CD4-positive, CD25-positive, alpha-beta regulatory T cell (primary cell): ENCODE measurements around the gene PPP1R13B. TPM values are rescaled to one million over a fixed set of nuclear protein-coding genes. Genes with fewer than 3 reads are reported as not detected.

Source experiments
- ATAC-seq, 2 donors: fragments of 150-1000 bp; cut with Tn5 transposase; one replicate each; pipeline ENCODE4 v1.10.0; 2021; ENCODE audit warnings: low read depth in 2 of 2, moderate number of reproducible peaks in 2 of 2, moderate library complexity in 1 of 2
- DNase-seq, 3 donors: peaks; one replicate each; pipeline versions ENCODE4 v3.0.0 to v3.0.0-alpha.2; 2012 to 2022; ENCODE audit warnings: mixed read lengths in 1 of 3
- H3K27ac ChIP-seq: one replicate; pipeline ENCODE4 v1.7.0; 2013; ENCODE audit warnings: mild to moderate bottlenecking, low read length; ENCODE audit not compliant: insufficient read depth, poor library complexity, severe bottlenecking
- H3K27me3 ChIP-seq: one replicate; pipeline ENCODE4 v1.7.0; 2013; ENCODE audit warnings: low read length; ENCODE audit not compliant: control insufficient read depth, insufficient read depth
- H3K36me3 ChIP-seq: one replicate; pipeline ENCODE4 v1.7.0; 2013; ENCODE audit warnings: mild to moderate bottlenecking, low read length, moderate library complexity; ENCODE audit not compliant: control insufficient read depth, insufficient read depth
- H3K4me1 ChIP-seq: 2 replicates; pipeline ENCODE4 v1.7.0; 2013; ENCODE audit warnings: mild to moderate bottlenecking, low read length; ENCODE audit not compliant: insufficient read depth, control insufficient read depth, poor library complexity, severe bottlenecking
- H3K4me3 ChIP-seq: one replicate; pipeline ENCODE4 v1.7.0; 2013; ENCODE audit warnings: low read depth, mild to moderate bottlenecking, low read length, moderate library complexity
- H3K9me3 ChIP-seq, 2 experiments: 1 replicate in 1 of 2; 2 replicates in 1 of 2; pipeline ENCODE4 v1.7.0; 2013; ENCODE audit warnings: low read length in 2 of 2, mild to moderate bottlenecking in 1 of 2, moderate library complexity in 1 of 2; ENCODE audit not compliant: control insufficient read depth in 2 of 2
- H3K27ac Mint-ChIP-seq, 3 donors: one replicate each; pipeline ENCODE4 v1.8.0; 2020 to 2022; ENCODE audit warnings: mild to moderate bottlenecking in 3 of 3, mixed read lengths in 3 of 3, moderate library complexity in 2 of 3
- H3K27me3 Mint-ChIP-seq: one replicate; pipeline ENCODE4 v1.8.0; 2022; ENCODE audit warnings: mild to moderate bottlenecking, mixed read lengths
- H3K36me3 Mint-ChIP-seq: one replicate; pipeline ENCODE4 v1.8.0; 2020; ENCODE audit warnings: mixed read lengths
- H3K4me1 Mint-ChIP-seq, 4 donors: one replicate each; pipeline ENCODE4 v1.8.0; 2020 to 2022; ENCODE audit warnings: mixed read lengths in 4 of 4, mild to moderate bottlenecking in 1 of 4
- H3K4me3 Mint-ChIP-seq, 4 donors: one replicate each; pipeline ENCODE4 v1.8.0; 2020 to 2022; ENCODE audit warnings: mild to moderate bottlenecking in 4 of 4, mixed read lengths in 4 of 4, moderate library complexity in 3 of 4
- H3K9me3 Mint-ChIP-seq, 7 donors: one replicate each; pipeline ENCODE4 v1.8.0; 2020 to 2022; ENCODE audit warnings: mixed read lengths in 7 of 7, mild to moderate bottlenecking in 3 of 7, moderate library complexity in 2 of 7
- polyA plus RNA-seq, 4 donors: library from polyadenylated mRNA; unstranded; fragments of 300-500 nt; fragmentation: Illumina TruSeq; gene quantifications; one replicate each; pipeline ENCODE4 v1.2.3, GENCODE V29; 2021
- total RNA-seq: library from RNA; stranded (reverse); gene quantifications from one replicate; pipeline ENCODE4 v1.2.3, GENCODE V29; 2022

Gene PPP1R13B
- total and polyA plus RNA-seq, 5 donors from 2014 or later: 1.5 to 21.5 (median 3.0) TPM

GRCh38 chr14:103735439-103735814 is 111.9 kb downstream of the PPP1R13B start:
- no peaks in the 10 kb centered on the region for H3K27me3 Mint-ChIP-seq
- ATAC-seq (no peak), DNase-seq (no peak)
- H3K4me1 ChIP-seq: no peaks in the 10 kb centered on the region
- H3K27me3 ChIP-seq: no peaks in the 10 kb centered on the region
- peak overlapping the region in 1 of 3 donors; percentile 15 for H3K27ac Mint-ChIP-seq
- H3K9me3 ChIP-seq: no peaks in the 10 kb centered on the region
- no peaks in the 10 kb centered on the region for H3K9me3 Mint-ChIP-seq
- H3K4me3 Mint-ChIP-seq: no peak overlapping the region
- no peak overlapping the region for H3K27ac ChIP-seq
- H3K4me1 Mint-ChIP-seq: no peaks in the 10 kb centered on the region
- peaks cover 26% of the 10 kb centered on the region for H3K36me3 Mint-ChIP-seq
- peaks cover 26% of the 10 kb centered on the region for H3K36me3 ChIP-seq
- no peak overlapping the region for H3K4me3 ChIP-seq

GRCh38 chr14:103735022-103735421 is 112.4 kb downstream of the PPP1R13B start:
- Mint-ChIP-seq H3K9me3 (no peaks in the 10 kb centered on the region), H3K27me3 (no peaks in the 10 kb centered on the region), H3K4me1 (no peaks in the 10 kb centered on the region), H3K27ac (peak overlapping the region in 2 of 3 donors; percentile 15 to 33), H3K36me3 (peaks cover 24% of the 10 kb centered on the region), H3K4me3 (no peak overlapping the region)
- Histone ChIP-seq H3K4me3 (no peak overlapping the region), H3K4me1 (no peaks in the 10 kb centered on the region), H3K27me3 (no peaks in the 10 kb centered on the region), H3K9me3 (no peaks in the 10 kb centered on the region), H3K36me3 (peaks cover 26% of the 10 kb centered on the region), H3K27ac (no peak overlapping the region)
- ATAC-seq (no peak), DNase-seq (no peak)

GRCh38 chr14:103734081-103734888 is 113.1 kb downstream of the PPP1R13B start:
- ATAC-seq (peak in 1 of 2 donors; percentile 6), DNase-seq (no peak)
- no peaks in the 10 kb centered on the region for H3K4me1 ChIP-seq
- H3K27me3 ChIP-seq: no peaks in the 10 kb centered on the region
- no peaks in the 10 kb centered on the region for H3K27me3 Mint-ChIP-seq
- H3K4me1 Mint-ChIP-seq: no peaks in the 10 kb centered on the region
- no peak overlapping the region for H3K4me3 Mint-ChIP-seq
- peak overlapping the region in 2 of 3 donors; percentile 15 to 48 for H3K27ac Mint-ChIP-seq
- no peak overlapping the region for H3K4me3 ChIP-seq
- H3K27ac ChIP-seq: no peak overlapping the region
- no peaks in the 10 kb centered on the region for H3K9me3 ChIP-seq
- H3K36me3 ChIP-seq: peaks cover 27% of the 10 kb centered on the region
- no peaks in the 10 kb centered on the region for H3K9me3 Mint-ChIP-seq
- H3K36me3 Mint-ChIP-seq: peaks cover 30% of the 10 kb centered on the region

- peaks cover 36% of the 10 kb centered on the region for H3K36me3 Mint-ChIP-seq
- no peaks in the 10 kb centered on the region for H3K4me1 Mint-ChIP-seq
- no peaks in the 10 kb centered on the region for H3K27me3 Mint-ChIP-seq
- no peak overlapping the region for H3K27ac Mint-ChIP-seq
- ATAC-seq (no peak), DNase-seq (no peak)
- no peaks in the 10 kb centered on the region for H3K9me3 Mint-ChIP-seq
- H3K9me3 ChIP-seq: no peaks in the 10 kb centered on the region
- no peak overlapping the region for H3K27ac ChIP-seq
- no peak overlapping the region for H3K4me3 Mint-ChIP-seq
- H3K4me3 ChIP-seq: no peak overlapping the region
- H3K36me3 ChIP-seq: peaks cover 32% of the 10 kb centered on the region
- H3K4me1 ChIP-seq: no peaks in the 10 kb centered on the region
- H3K27me3 ChIP-seq: no peaks in the 10 kb centered on the region
Measured at GRCh38 chr14:103733651-103734050, 113.7 kb downstream of the PPP1R13B start.

GRCh38 chr14:103732868-103733620 is 114.3 kb downstream of the PPP1R13B start:
- H3K36me3 Mint-ChIP-seq: peaks cover 36% of the 10 kb centered on the region
- H3K27me3 Mint-ChIP-seq: no peaks in the 10 kb centered on the region
- Histone ChIP-seq H3K27ac (no peak overlapping the region), H3K36me3 (peaks cover 33% of the 10 kb centered on the region), H3K4me1 (no peaks in the 10 kb centered on the region), H3K27me3 (no peaks in the 10 kb centered on the region), H3K4me3 (no peak overlapping the region), H3K9me3 (no peaks in the 10 kb centered on the region)
- ATAC-seq (no peak), DNase-seq (no peak)
- peak overlapping the region in 1 of 3 donors; percentile 11 for H3K27ac Mint-ChIP-seq
- no peak overlapping the region for H3K4me3 Mint-ChIP-seq
- H3K4me1 Mint-ChIP-seq: no peaks in the 10 kb centered on the region
- no peaks in the 10 kb centered on the region for H3K9me3 Mint-ChIP-seq

GRCh38 chr14:103731916-103732867 is 115.2 kb downstream of the PPP1R13B start:
- Mint-ChIP-seq H3K27ac (no peak overlapping the region), H3K9me3 (no peaks in the 10 kb centered on the region), H3K4me3 (no peak overlapping the region), H3K27me3 (no peaks in the 10 kb centered on the region), H3K36me3 (peaks cover 30% of the 10 kb centered on the region), H3K4me1 (no peaks in the 10 kb centered on the region)
- H3K4me3 ChIP-seq: no peak overlapping the region
- no peaks in the 10 kb centered on the region for H3K9me3 ChIP-seq
- ATAC-seq (no peak), DNase-seq (no peak)
- no peak overlapping the region for H3K27ac ChIP-seq
- no peaks in the 10 kb centered on the region for H3K27me3 ChIP-seq
- no peaks in the 10 kb centered on the region for H3K4me1 ChIP-seq
- H3K36me3 ChIP-seq: peaks cover 31% of the 10 kb centered on the region

- Mint-ChIP-seq H3K4me3 (no peak overlapping the region), H3K4me1 (no peaks in the 10 kb centered on the region), H3K9me3 (no peaks in the 10 kb centered on the region), H3K27ac (no peak overlapping the region), H3K27me3 (no peaks in the 10 kb centered on the region), H3K36me3 (peaks cover 30% of the 10 kb centered on the region)
- H3K27ac ChIP-seq: no peak overlapping the region
- H3K36me3 ChIP-seq: peaks cover 28% of the 10 kb centered on the region
- H3K9me3 ChIP-seq: no peaks in the 10 kb centered on the region
- ATAC-seq (no peak), DNase-seq (no peak)
- no peaks in the 10 kb centered on the region for H3K4me1 ChIP-seq
- no peaks in the 10 kb centered on the region for H3K27me3 ChIP-seq
- no peak overlapping the region for H3K4me3 ChIP-seq
Measured at GRCh38 chr14:103731481-103731880, 115.9 kb downstream of the PPP1R13B start.
